Activated CD4-positive, CD25-positive, alpha-beta regulatory T cell (primary cell): ENCODE data around the gene ITGB3.

Experiments used
- DNase-seq, 4 experiments: peaks; one replicate each; lab custom pipeline; 2025; lab: John Stamatoyannopoulos, UW

Gene ITGB3

DNA sequence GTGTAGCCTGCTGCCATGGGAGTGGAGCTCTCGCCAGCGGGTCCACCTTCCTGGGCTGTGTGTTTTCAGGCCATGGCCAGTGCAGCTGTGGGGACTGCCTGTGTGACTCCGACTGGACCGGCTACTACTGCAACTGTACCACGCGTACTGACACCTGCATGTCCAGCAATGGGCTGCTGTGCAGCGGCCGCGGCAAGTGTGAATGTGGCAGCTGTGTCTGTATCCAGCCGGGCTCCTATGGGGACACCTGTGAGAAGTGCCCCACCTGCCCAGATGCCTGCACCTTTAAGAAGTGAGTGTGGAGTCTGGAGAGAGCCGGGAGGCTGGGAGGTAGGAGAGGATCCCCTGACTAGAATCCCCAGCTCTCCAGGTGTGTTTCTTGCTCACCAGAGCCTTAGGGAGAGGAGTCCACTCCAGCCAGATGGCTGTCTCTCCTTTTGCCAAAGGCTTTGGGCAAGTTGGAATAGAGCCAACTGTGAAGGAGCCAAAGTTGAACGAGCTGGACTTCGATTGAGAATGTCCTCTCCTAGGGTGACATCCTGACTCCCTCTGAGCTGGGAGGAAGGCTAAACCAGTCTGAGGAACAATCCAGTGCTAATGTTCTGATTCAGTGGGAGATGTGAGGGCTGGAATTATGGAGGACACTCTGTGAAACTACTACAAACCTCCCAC lies 45.7 kb downstream of the ITGB3 start:
- no peak for DNase-seq

GRCh38 chr17:47300718-47301117 lies 47.1 kb downstream of the ITGB3 start:
- no peak for DNase-seq

- DNase-seq, result no peak
Observed at GRCh38 chr17:47301161-47301560, 47.5 kb downstream of the ITGB3 start.

DNA sequence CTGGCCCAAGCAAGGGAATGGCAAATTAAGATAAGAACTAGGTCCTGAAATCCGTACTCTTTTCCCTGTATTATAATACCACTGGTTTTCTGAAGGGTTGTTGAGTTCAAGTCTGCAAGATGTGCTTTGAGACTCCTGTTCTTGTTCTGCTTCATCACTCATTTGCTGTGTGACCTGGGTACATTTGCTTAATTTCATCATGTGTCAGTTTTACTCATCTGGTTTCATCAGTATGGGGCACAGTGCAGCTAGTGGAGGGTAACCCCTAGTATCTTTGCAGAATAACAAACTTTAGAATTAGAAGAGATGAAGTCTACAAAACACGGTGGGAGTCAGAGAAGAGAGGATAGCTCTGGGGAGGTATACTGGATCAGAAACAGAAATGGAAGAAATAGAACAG lies 48.2 kb downstream of the ITGB3 start:
- DNase-seq, result no peak

- no peak for DNase-seq
Observed at GRCh38 chr17:47304186-47304585, 50.6 kb downstream of the ITGB3 start.

- no peak for DNase-seq
Observed at GRCh38 chr17:47305302-47305923, 51.8 kb downstream of the ITGB3 start.

GRCh38 chr17:47310186-47310733 lies 56.6 kb downstream of the ITGB3 start:
- no peak for DNase-seq

DNA sequence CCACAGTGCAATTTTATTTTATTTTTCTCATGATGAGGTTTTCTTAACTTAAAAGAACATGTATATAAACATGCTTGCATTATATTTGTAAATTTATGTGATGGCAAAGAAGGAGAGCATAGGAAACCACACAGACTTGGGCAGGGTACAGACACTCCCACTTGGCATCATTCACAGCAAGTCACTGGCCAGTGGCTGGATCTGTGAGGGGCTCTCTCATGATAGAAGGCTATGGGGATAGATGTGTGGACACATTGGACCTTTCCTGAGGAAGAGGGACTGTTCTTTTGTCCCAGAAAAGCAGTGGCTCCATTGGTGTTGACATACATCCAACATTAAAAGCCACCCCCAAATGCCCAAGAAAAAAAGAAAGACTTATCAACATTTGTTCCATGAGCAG lies 57.8 kb downstream of the ITGB3 start:
- no peak for DNase-seq

DNA sequence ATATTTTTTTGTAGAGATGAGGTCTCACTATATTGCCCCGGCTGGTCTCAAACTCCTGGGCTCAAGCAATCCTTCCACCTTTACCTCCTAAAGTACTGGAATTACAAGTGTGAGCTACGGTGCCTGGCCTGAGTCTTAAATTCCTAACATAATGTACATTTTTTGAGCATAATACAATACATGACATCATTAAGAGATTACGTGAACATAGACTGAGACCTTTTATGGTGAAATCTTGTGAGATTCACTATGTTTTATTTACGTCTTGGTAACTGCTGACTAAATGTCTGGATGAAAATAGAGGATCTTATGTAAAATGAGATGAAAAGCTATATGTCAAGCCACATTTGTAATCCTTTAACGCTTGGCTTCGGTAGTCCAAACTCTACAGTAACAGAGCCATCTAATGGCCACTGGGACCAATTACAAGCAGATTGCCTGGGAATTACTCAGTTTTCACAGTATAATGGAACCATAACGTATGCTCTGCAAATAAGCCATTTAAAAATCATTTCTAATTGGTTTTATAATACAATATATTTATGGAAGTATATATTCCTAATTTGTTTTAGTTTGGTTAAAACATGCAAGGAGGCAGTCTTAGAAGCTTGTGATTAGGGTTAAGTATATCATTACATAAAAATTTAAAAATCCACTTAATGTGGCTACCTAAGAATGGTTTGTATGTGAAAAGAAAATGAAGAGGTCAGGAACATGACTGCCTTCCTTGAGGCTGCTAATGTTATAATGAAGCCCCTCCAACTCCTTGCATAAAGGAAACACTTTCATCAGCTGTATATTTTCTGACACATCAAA lies 62.0 kb downstream of the ITGB3 start:
- peak in 1 of 4 experiments; percentile 7 for DNase-seq

GRCh38 chr17:47316311-47316710 lies 62.7 kb downstream of the ITGB3 start:
- no peak for DNase-seq

- no peak for DNase-seq
Observed at GRCh38 chr17:47317119-47317518, 63.5 kb downstream of the ITGB3 start.

- no peak for DNase-seq
Observed at GRCh38 chr17:47318197-47318918, 64.7 kb downstream of the ITGB3 start.

DNA sequence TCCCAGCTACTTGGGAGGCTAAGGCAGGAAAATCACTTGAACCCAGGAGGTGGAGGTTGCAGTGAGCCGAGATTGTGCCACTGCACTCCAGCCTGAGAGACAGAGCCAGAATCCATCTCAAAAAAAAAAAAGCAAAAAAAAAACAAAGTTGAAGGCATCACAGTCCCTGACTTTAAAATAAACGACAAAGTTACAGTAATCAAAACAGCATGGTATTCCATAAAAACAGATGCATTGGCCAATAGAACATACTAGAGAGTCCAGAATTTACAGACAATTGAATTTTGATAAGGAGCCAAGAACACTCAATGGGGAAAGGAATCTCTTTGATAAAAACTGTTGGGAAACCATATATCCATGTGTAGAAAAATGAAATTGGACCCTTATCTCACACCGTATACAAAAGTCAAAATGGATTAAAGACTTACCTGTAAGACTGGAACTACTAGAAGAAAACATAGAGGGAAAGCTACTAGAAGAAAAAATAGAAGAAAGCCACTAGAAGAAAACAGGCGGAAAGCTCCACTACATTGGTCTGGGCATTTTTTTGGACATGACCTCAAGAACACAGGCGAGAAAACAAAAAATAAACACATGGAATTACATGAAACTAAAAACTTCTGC lies 67.4 kb downstream of the ITGB3 start:
- no peak for DNase-seq

DNA sequence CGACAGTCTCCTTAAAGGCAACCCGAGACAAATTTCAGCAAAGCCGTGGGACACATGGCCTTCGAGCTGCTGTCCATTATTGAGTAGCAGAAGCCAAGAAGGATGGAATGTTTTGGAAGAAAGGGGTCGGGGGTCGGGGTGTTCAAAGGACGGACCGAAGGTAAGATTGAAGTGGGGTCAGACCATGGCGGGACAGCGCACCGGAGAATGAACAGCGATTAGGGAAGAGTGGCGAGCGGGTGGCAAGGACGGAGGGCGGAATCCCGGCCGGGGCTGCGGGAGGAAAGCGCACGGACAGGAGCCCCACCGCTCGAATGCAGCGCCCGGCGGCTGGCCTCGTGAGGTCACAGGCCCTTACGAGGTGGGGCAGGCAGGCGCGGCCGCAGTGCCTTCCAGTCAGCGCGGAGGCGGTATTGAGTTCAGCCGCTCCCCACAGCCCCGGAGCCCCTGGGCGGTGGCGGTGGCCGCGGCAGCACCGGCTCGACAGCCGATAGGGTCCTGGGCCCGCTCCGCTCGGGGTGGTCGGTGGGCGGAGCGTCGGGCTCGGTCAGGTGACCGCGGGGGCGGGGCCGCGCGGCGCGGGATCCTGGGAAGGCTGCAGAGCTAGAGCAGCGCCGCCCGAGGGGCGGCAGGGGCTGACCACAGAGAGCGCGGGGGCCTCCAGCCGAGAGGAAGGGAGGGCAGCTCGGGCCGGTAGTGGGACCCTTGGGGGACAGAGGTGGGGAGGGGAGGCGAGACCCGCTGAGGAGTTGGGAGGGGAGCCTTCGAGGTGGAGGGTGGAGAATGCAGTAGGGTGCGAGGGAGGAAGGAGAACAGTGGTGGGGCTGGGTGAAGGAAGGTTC lies 70.0 kb downstream of the ITGB3 start, which contains the start of gene EFCAB13:
Gene EFCAB13 (plus strand): TSS at position 574 of the 842 bp plus-strand sequence. CDS start 4,399 bp downstream, outside the sequence.
- peak; percentile 45 to 67 (median 56) for DNase-seq

DNA sequence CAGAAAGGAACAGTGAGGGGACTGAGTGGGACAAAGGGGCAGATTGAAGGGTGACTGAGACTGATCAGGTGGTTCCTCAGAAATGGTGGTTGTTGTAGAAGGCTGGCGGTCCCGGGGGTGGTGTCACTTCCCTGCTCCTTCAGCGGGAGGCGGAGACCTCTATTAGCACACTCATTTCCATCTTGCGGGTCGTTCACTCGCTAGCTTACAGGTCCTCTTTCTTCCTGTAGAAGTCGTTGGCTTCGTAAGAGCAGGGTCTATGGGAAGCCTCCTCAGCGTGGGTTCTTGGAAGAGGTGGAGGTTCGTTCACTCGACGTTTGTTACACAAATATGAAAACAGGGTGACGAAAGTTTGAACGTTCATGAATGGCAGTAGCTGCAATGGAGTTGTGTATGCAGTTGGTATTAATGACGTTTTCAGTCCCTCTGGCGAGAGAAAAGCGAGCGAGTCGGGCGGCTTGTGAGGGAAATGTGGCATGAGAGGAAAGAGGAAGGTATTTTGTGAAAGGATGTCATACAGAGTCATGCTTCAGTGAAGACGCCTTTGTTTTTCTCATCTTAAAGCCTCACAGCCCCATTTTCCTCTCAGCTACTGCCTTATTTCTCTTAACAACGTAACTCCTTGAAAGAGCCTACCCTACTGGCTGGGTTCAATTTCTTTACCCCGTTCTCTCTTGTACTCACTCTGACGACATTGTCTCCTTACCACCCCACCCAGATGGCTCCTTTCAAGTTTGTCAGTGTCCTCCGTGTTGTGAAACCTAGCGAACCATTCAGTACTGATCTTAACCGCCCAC lies 70.8 kb downstream of the ITGB3 start:
- peak in 3 of 4 experiments; percentile 21 to 36 (median 32) for DNase-seq

DNA sequence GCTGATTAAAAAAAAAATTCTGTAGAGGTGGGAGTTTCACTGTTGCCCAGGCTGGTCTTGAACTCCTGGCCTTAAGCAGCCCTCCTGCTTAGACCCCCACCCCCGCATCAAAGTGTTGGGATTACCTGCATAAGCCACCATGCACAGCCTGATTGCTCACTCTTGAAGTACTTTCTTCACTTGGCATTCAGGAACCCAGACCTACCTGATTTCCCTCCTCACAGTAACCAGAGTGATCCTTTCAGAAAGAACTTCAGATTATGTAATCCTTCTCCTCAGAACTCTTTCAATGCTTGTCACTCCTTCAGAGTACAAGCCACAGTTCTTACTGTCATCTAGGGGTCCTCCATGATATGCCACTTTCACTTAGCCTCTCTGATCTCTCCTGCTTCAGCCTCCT lies 71.5 kb downstream of the ITGB3 start:
- no peak for DNase-seq

DNA sequence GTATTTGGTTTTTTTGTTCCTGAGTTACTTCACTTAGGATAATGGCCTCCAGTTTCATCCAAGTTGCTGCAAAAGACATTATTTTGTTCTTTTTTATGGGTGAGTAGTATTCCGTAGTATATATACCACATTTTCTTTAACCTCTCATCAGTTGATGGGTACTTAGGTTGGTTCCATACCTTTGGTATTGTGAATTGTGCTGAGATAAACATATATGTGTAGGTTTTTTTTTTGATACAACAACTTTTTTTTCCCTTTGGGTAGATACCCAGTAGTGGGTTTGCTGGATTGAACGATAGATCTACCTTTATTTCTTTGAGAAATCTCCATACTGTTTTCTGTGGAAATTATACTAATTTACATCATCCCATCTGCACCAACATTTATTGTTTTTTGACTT lies 76.9 kb downstream of the ITGB3 start:
- DNase-seq, result no peak

- no peak for DNase-seq
Observed at GRCh38 chr17:47332287-47332686, 78.7 kb downstream of the ITGB3 start.

- DNase-seq, result no peak
Observed at GRCh38 chr17:47335101-47335936, 81.7 kb downstream of the ITGB3 start.
